OCI-LY3 (cell line): ENCODE data around the gene KDM2A.

Experiments
- H2AFZ ChIP-seq: fragments of 200-600, 300-600 bp; shearing (Covaris generic); 2 replicates; pipeline ENCODE4 v1.6.0; 2014; ENCODE audit warnings: antibody characterized with exemption, low read depth, low read length
- H3K27ac ChIP-seq: fragments of 200-600, 300-600 bp; sonication (generic); 2 replicates; pipeline ENCODE4 v1.5.1; 2014; ENCODE audit warnings: mild to moderate bottlenecking, low read length, moderate library complexity, mixed read lengths
- H3K27me3 ChIP-seq: fragments of 200-600, 300-600 bp; sonication (generic); 2 replicates; pipeline ENCODE4 v1.6.1; 2014; ENCODE audit warnings: low read depth, low read length, mixed read lengths
- H3K36me3 ChIP-seq: fragments of 200-600, 300-600 bp; sonication (generic); replicated peaks from 2 replicates; pipeline ENCODE3; 2014; ENCODE audit warnings: low read depth, low read length, mixed read lengths
- H3K4me1 ChIP-seq: fragments of 300-600, 200-600 bp; sonication (generic); 2 replicates; pipeline ENCODE4 v1.6.1; 2014; ENCODE audit warnings: low read length, mixed read lengths
- H3K4me2 ChIP-seq: fragments of 200-600, 300-600 bp; sonication (generic); 2 replicates; pipeline ENCODE4 v1.6.1; 2014; ENCODE audit warnings: low read length, mixed read lengths
- H3K4me3 ChIP-seq: fragments of 300-600, 200-600 bp; sonication (generic); 2 replicates; pipeline ENCODE4 v1.5.1; 2014; ENCODE audit warnings: antibody characterized with exemption, mild to moderate bottlenecking, low read length, moderate library complexity
- H3K79me2 ChIP-seq: fragments of 300-600, 200-600 bp; shearing (Covaris generic); 2 replicates; pipeline ENCODE4 v1.6.1; 2014; ENCODE audit warnings: mild to moderate bottlenecking, low read length, mixed read lengths
- H3K9ac ChIP-seq: fragments of 300-600, 200-600 bp; shearing (Covaris generic); 2 replicates; pipeline ENCODE4 v1.6.0; 2014; ENCODE audit warnings: mild to moderate bottlenecking, low read length, moderate library complexity
- H3K9me3 ChIP-seq: fragments of 200-600, 300-600 bp; shearing (Covaris generic); 2 replicates; pipeline ENCODE4 v1.6.1; 2014; ENCODE audit warnings: low read length, mixed read lengths; ENCODE audit not compliant: insufficient read depth
- H4K20me1 ChIP-seq: fragments of 200-600, 300-600 bp; sonication (generic); 2 replicates; pipeline ENCODE4 v1.6.1; 2016; ENCODE audit warnings: low read length, mixed read lengths; ENCODE audit not compliant: insufficient read depth
- EZH2phosphoT487 ChIP-seq: fragments of 200-600 bp; shearing (Covaris generic); IDR thresholded peaks from 2 replicates; pipeline ENCODE4 v1.6.1; 2018; ENCODE audit warnings: antibody characterized with exemption, mixed run types, low read depth
- TF ChIP-seq, protein P1 (sequence below): fragments of 200-600, 300-600 bp; sonication (generic); IDR thresholded peaks from 2 replicates; pipeline ENCODE4 v1.5.1; 2014; ENCODE audit warnings: antibody characterized with exemption, low read length, low read depth

The KDM2A gene

DNA sequence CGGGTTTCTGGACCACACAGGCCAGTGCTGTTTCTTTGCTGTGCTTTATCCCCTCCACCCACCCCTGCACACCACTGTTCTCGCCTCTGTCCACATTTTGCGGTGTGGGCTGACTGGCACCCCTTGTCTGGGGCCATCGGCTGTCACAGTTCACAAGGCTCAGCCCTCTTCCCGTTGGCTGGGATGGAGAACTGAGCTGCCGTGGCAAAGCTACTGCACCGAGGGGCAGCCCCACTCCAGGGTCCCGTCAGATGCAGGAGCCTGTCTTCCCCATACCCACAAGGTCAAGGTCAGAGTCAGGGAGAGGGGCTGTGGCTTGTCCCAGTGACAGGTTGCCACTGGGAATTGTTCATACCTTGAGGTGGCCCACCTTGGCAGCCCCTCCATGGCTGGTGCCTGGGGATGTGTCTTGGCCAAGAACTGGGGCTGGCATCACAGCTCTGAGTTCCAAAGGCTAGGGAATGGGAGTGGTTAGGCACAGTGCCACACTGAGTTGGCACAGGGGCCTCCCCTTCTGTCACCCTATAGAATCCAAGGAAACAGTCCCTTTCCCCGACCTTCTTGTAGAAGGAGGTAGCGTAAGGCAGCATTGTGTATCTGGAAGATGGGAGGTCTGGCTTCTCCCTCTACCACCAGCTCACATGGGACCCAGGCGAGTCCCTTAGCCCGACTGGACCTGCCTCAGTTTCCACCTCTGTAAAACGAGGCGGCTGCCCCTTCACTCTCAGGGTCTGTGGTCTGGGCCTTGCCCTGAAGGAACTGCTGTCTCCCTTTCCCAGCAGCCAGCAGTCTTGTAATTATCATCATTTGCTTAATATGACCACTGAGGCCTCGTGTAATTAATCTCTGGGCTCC, 150.6 kb downstream of the KDM2A start:
- peaks cover 57% of the 10 kb centered on the region for H3K4me1 ChIP-seq
- H3K4me3 ChIP-seq: peak overlapping the region; percentile 79; the same call in 1 of the 2 replicates
- no peak overlapping the region for H2AFZ ChIP-seq
- TF ChIP-seq EZH2phosphoT487: no peak
- TF ChIP-seq, protein P1, sequence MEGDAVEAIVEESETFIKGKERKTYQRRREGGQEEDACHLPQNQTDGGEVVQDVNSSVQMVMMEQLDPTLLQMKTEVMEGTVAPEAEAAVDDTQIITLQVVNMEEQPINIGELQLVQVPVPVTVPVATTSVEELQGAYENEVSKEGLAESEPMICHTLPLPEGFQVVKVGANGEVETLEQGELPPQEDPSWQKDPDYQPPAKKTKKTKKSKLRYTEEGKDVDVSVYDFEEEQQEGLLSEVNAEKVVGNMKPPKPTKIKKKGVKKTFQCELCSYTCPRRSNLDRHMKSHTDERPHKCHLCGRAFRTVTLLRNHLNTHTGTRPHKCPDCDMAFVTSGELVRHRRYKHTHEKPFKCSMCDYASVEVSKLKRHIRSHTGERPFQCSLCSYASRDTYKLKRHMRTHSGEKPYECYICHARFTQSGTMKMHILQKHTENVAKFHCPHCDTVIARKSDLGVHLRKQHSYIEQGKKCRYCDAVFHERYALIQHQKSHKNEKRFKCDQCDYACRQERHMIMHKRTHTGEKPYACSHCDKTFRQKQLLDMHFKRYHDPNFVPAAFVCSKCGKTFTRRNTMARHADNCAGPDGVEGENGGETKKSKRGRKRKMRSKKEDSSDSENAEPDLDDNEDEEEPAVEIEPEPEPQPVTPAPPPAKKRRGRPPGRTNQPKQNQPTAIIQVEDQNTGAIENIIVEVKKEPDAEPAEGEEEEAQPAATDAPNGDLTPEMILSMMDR: no peak
- H3K9me3 ChIP-seq: no peaks in the 10 kb centered on the region
- peak overlapping the region; percentile 98 for H3K4me2 ChIP-seq
- H4K20me1 ChIP-seq: peaks cover 56% of the 10 kb centered on the region
- peaks cover 82% of the 10 kb centered on the region for H3K79me2 ChIP-seq
- peak overlapping the region; percentile 7; the same call in 1 of the 2 replicates for H3K9ac ChIP-seq
- H3K27ac ChIP-seq: no peak overlapping the region
- H3K36me3 ChIP-seq: peaks cover 46% of the 10 kb centered on the region
- H3K27me3 ChIP-seq: no peaks in the 10 kb centered on the region

DNA sequence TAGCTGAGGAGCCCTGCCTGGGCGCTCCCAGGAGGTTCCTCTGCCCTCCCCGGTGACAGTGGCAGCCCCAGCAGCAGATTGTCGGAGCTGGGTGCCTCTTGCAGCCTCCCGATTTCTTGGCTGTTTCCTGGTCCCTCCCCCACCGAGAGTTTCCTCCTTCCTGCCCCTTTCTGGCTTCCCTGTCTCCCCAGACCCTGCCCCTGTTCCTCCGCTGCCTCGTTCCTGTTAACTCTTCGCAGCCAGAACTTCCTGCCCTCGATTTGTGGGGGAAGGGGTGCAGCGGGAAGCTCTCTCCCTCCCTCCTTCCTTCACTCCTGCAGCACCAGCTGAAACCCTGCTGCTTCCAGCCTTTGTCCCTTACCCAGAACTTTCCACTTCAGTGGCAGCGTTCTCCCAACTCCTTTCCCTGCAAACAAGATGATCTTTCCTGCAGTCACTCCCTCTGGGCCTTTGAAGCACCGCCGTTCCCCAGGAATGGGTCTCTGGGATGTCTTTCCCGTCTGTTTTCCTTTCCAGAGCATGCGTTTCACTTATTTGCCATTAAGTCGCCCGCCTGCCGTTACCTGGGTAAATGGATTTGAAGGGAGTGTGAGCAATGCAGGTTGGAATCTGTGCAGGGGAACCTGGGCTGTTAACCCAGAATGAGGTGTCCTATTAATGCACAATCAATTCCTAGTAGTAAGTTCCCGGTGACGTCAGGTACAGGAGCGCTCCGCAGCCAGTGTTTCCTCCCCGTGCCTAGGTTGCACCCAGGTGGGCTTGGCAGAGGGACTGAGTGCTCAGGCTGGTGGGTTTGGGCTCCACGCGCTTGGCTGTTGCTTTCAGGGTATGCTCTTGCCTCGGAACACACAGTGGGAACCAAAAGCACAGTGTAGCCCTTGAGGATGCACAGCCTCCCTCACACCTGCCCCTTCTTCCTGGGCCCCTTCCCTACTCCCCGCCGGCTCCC, 151.5 kb downstream of the KDM2A start:
- no peaks in the 10 kb centered on the region for H3K9me3 ChIP-seq
- no peak for TF ChIP-seq EZH2phosphoT487
- TF ChIP-seq, protein P1: no peak
- peaks cover 57% of the 10 kb centered on the region for H3K4me1 ChIP-seq
- no peak overlapping the region; the same call in 1 of the 2 replicates for H3K4me3 ChIP-seq
- no peak overlapping the region for H3K27ac ChIP-seq
- no peak overlapping the region for H2AFZ ChIP-seq
- no peak overlapping the region for H3K9ac ChIP-seq
- H4K20me1 ChIP-seq: peaks cover 59% of the 10 kb centered on the region
- peaks cover 91% of the 10 kb centered on the region for H3K79me2 ChIP-seq
- peak overlapping the region; percentile 98 for H3K4me2 ChIP-seq
- H3K36me3 ChIP-seq: peaks cover 46% of the 10 kb centered on the region
- no peaks in the 10 kb centered on the region for H3K27me3 ChIP-seq

DNA sequence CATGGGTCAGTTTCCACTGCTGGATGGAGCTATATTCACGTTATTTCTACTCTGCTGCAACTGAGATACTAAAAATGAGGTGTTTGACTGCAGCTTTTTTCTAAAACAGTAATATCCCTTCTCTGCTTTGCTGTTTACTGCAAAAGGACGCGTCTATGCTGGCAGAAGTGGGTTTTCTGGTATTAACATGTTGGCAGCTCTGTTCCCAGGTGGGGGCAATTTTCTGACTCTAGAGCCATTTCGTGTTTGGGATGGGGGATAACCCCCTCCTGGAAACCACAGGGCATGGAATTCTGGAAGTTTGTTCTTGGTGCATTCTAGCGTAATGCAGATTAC, 152.1 kb downstream of the KDM2A start:
- peaks cover 59% of the 10 kb centered on the region for H4K20me1 ChIP-seq
- TF ChIP-seq, protein P1: no peak
- no peak for TF ChIP-seq EZH2phosphoT487
- peaks cover 58% of the 10 kb centered on the region for H3K4me1 ChIP-seq
- H3K27me3 ChIP-seq: no peaks in the 10 kb centered on the region
- no peak overlapping the region for H3K27ac ChIP-seq
- H3K9me3 ChIP-seq: no peaks in the 10 kb centered on the region
- peaks cover 97% of the 10 kb centered on the region for H3K79me2 ChIP-seq
- H3K4me2 ChIP-seq: peak overlapping the region; percentile 21; the same call in 1 of the 2 replicates
- H2AFZ ChIP-seq: no peak overlapping the region
- peaks cover 46% of the 10 kb centered on the region for H3K36me3 ChIP-seq
- H3K4me3 ChIP-seq: no peak overlapping the region
- no peak overlapping the region for H3K9ac ChIP-seq
